ENCODE measurements around the gene CABLES2.
"Not testable (repeated sequence)": the region's sequence is repeated elsewhere in the genome, so short reads cannot be mapped to it uniquely, and the experiment has no call there.

The CABLES2 gene

GRCh38 chr20:62387933-62388635, 19.0 kb downstream of the CABLES2 start:
- no peak for DNase-seq

GRCh38 chr20:62387219-62387913, 19.7 kb downstream of the CABLES2 start:
- DNase-seq = no peak

- DNase-seq = peak; percentile 84
These were observed 20.5 kb downstream of the CABLES2 start, which contains the start of gene RPS21 for GRCh38 chr20:62386383-62387218. RPS21 (plus strand) TSS chr20:62387103; CDS start chr20:62387339, 236 bp downstream.

- peak; percentile 66 for DNase-seq
These were observed 24.5 kb downstream of the CABLES2 start for GRCh38 chr20:62382306-62383198.

GRCh38 chr20:62381842-62382241, 25.2 kb downstream of the CABLES2 start:
- no peak for DNase-seq

GRCh38 chr20:62381202-62381797, 25.8 kb downstream of the CABLES2 start:
- DNase-seq = no peak

GRCh38 chr20:62378215-62378614, 28.9 kb downstream of the CABLES2 start:
- DNase-seq = no peak

GRCh38 chr20:62377615-62378178, 29.4 kb downstream of the CABLES2 start:
- DNase-seq = no peak

- no peak for DNase-seq
These were observed 30.0 kb downstream of the CABLES2 start for GRCh38 chr20:62377064-62377461.

- no peak for DNase-seq
These were observed 30.7 kb downstream of the CABLES2 start for GRCh38 chr20:62376112-62377063.

- no peak for DNase-seq
These were observed 32.5 kb downstream of the CABLES2 start for GRCh38 chr20:62374331-62375152.

GRCh38 chr20:62373631-62374179, 33.4 kb downstream of the CABLES2 start:
- DNase-seq = not testable (repeated sequence)

- DNase-seq = no peak
These were observed 34.8 kb downstream of the CABLES2 start for GRCh38 chr20:62372042-62372993.

- DNase-seq = no peak
These were observed 35.5 kb downstream of the CABLES2 start for GRCh38 chr20:62371588-62372041.

GRCh38 chr20:62370807-62371587, 36.1 kb downstream of the CABLES2 start:
- no peak for DNase-seq

GRCh38 chr20:62370115-62370806, 36.8 kb downstream of the CABLES2 start:
- DNase-seq = no peak

GRCh38 chr20:62369815-62370114, 37.3 kb downstream of the CABLES2 start:
- no peak for DNase-seq
